AG09309 (cell line): ENCODE data around the gene IL12RB1.
"Not testable (repeated sequence)": the region's sequence is repeated elsewhere in the genome, so short reads cannot be mapped to it uniquely, and the experiment has no call there.

ENCODE experiments used
- DNase-seq: peaks from one replicate; pipeline ENCODE4 v3.0.0-alpha.2; 2010; ENCODE audit warnings: low read depth
- H3K4me3 ChIP-seq: 2 replicates; pipeline ENCODE4 v1.5.1; 2011; ENCODE audit warnings: mild to moderate bottlenecking, low read depth, low read length, moderate library complexity; ENCODE audit not compliant: control insufficient read depth
- TF ChIP-seq, protein P1 (sequence below): IDR thresholded peaks from 2 replicates; pipeline ENCODE4 v1.5.1; 2011; ENCODE audit warnings: mild to moderate bottlenecking, low read depth, low read length, inconsistent platforms; ENCODE audit not compliant: insufficient read depth, control insufficient read depth; ENCODE audit errors: missing control alignments

Gene IL12RB1

DNA sequence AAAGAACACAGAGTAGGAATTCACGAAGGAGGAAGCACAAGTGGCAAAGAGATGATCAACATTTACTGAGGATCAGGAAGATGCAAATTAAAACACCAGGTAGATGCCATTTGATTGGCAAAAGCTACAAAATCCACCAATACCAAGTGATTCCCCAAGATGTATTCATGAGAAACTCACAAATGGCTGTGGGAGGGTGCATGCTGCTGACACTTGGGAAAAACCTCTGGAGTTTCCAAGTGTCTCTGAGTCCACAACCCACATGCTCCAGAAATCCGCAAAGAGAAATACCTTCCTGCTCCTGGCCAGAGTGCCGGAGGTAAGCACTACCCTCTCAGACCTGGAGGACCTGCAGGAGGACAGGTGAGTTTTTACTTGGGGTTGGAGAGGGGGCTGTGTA is 43.1 kb downstream of the IL12RB1 start:
- TF ChIP-seq, protein P1, sequence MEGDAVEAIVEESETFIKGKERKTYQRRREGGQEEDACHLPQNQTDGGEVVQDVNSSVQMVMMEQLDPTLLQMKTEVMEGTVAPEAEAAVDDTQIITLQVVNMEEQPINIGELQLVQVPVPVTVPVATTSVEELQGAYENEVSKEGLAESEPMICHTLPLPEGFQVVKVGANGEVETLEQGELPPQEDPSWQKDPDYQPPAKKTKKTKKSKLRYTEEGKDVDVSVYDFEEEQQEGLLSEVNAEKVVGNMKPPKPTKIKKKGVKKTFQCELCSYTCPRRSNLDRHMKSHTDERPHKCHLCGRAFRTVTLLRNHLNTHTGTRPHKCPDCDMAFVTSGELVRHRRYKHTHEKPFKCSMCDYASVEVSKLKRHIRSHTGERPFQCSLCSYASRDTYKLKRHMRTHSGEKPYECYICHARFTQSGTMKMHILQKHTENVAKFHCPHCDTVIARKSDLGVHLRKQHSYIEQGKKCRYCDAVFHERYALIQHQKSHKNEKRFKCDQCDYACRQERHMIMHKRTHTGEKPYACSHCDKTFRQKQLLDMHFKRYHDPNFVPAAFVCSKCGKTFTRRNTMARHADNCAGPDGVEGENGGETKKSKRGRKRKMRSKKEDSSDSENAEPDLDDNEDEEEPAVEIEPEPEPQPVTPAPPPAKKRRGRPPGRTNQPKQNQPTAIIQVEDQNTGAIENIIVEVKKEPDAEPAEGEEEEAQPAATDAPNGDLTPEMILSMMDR, result no peak
- no peak for DNase-seq
- H3K4me3 ChIP-seq, result no peak overlapping the region

DNA sequence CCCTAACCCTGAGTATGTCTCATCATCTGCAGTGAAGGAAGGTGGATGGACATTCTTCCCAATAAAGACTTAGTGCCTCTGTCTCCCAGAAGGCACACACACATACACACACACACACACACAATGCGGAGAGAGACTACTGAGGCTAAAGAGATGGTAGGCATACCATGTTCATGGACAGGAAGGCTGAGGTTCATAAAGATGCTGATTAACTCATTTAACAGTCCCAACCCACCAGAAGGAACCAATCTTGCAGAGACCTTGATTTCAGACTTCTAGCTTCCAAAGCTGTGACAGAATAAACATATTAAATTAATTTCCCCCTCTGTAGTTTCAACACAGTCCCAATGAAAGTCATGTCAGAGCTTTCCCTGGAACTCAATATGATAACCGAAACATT is 45.7 kb downstream of the IL12RB1 start:
- H3K4me3 ChIP-seq, result no peak overlapping the region
- DNase-seq, result no peak
- TF ChIP-seq, protein P1, result no peak

DNA sequence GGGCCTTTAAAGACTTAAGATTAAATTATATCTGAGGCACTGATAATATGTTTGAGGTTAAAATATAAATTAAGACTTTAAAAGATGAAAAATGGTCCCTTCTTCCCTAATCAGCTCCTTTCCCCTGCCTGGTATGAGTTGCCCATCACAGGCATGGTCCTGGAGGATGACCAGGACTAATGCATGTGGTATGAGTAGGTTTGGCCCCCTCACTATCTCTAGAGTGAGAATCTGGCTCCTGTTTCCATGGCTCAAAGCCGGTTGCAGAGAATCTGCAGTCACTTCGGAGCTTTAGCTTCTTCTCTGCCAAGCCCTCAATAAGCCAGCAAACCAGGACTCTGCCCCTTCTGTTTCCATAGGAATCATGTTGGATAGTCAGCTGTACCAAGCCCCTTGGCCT is 54.6 kb downstream of the IL12RB1 start:
- not testable (repeated sequence) for DNase-seq, H3K4me3 ChIP-seq

DNA sequence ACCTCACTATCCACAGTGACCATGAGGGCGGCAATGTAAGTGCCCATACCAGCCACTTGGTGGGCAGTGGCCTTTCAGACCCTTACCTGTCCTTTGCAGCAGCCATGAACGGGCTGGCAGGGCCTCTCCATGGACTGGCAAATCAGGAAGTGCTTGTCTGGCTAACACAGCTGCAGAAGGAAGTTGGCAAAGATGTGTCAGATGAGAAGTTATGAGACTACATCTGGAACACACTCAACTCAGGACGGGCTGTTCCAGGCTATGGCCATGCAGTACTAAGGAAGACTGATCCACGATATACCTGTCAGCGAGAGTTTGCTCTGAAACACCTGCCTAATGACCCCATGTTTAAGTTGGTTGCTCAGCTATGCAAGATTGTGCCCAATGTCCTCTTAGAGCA is 55.3 kb downstream of the IL12RB1 start:
- H3K4me3 ChIP-seq, DNase-seq: not testable (repeated sequence)

DNA sequence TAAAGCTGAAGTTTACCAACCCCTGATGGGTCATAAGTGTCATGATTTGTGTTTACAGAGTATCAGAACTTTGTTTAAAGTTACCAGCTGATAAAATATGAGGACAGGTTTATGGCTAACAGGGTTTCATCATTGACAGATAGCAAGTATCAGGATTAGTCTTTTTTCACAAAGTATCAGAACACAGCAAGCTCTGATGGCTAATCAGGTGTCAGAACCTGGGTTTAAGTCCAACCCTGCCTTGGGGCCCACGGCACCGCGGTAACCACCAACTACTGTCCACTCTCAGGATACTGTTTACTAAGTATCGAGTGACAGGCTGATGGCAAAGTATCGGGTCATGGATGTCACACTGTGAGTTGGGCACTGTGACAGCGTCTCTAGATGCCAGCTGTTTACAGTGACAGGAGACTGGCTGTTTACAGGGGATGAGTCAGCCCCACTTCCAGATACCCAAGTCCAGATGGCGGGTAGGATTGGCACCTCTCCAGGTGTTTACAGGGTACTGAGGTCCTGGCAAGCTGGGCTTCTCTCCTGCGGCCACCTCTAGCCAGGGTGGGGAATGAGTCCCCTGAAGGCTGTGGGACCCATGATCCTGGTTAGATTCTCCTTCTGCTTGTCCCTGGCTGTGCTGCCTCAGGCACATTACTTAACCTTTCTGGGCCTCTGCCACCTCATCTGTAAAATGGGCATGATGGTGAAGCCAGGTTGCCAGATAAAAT is 57.0 kb downstream of the IL12RB1 start:
- no peak for DNase-seq
- no peak overlapping the region for H3K4me3 ChIP-seq
- TF ChIP-seq, protein P1, result no peak

DNA sequence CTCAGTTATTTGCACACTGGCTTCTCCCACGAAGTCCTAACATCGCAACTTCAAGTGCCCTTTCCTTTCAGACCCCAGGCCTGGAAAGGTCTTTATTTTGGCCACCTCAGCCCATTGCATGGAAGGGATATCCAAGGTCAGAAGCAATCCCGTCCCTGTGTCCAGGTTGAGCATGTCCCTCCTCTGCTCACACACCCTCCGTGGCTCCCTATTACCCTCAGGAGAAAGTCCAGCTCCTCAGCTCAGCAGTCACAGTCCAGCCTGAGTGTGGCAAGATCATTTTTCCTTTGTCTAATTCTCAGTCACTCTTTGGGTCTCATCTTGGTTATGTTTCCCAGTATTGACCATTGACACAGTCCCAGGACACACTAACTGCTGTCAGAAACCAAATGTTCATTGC is 59.6 kb downstream of the IL12RB1 start:
- DNase-seq, result no peak
- TF ChIP-seq, protein P1, result no peak
- no peak overlapping the region for H3K4me3 ChIP-seq

DNA sequence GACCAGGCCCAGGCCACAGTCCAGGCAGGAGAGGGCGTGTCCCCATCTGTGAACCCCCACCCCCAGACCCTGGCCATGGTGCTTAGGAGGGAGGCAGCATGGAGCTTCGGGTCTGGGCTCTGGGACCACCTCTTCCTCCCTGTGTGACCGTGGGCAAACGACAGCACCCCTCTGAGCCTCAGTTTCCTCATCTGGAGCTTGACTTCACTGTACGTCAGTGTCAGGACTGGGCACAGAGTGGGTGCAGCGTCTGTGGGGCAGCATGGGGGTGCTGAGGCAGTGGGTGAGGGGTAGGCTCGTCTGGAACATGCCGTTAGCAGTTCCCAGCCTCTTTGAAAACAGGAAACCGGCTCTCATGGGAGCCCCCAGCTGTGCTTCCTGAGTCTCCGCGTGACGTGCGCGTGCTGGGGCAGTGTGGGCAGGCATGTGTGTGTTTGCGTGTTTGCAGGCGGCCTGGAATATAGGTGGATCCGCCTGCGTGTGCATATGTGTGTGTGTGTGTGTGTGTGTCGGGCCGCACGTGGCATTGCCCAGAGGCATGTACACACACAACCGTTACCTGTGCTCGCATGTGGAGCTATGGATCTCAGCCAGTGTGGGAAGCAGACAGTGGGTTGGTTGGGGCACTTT is 63.0 kb downstream of the IL12RB1 start:
- no peak for DNase-seq
- TF ChIP-seq, protein P1, result no peak
- no peak overlapping the region for H3K4me3 ChIP-seq
